ENCODE data around the gene GADD45GIP1.
A peak's percentile ranks its signal among the peaks of the same experiment; 100 is the strongest.
"Not testable (repeated sequence)": the region's sequence is repeated elsewhere in the genome, so short reads cannot be mapped to it uniquely, and the experiment has no call there.

GADD45GIP1 gene

DNA sequence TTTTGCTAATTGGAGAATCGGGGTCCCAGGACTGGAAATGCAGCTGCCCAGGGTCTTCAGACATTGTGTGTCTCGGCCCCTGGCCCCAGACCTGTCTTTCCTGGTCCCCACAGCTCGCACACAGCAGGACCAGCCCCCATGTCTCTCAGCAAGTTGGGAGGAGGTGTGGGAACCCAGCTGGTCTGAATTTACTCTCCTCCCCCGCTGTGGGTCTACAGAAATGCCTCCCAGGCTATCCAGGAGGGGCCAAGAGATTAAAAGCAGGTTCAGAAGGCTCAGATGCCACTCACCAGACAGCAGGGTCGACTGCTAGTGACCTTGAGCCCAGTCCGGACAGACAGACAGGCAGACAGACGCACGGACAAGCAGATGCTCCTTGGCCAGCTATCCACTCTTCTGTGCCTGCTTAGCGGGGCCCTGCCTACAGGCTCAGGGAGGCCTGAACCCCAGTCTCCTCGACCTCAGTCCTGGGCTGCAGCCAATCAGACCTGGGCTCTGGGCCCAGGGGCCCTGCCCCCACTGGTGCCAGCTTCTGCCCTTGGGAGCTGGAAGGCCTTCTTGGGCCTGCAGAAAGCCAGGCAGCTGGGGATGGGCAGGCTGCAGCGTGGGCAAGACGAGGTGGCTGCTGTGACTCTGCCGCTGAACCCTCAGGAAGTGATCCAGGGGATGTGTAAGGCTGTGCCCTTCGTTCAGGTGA lies 12.4 kb upstream of the GADD45GIP1 start, which contains the start of gene DAND5:
DAND5 (plus strand) TSS at position 285 of the 697 bp plus-strand sequence; CDS start at position 370, 85 bp downstream.
- no peak for DNase-seq
- in situ Hi-C loops (cut with HindIII; ENCODE audit: low pct_ligation_motif_present, low pct_unique_long_range_greater_than_20kb, low sequenced_read_pairs), result no loop called here

DNA sequence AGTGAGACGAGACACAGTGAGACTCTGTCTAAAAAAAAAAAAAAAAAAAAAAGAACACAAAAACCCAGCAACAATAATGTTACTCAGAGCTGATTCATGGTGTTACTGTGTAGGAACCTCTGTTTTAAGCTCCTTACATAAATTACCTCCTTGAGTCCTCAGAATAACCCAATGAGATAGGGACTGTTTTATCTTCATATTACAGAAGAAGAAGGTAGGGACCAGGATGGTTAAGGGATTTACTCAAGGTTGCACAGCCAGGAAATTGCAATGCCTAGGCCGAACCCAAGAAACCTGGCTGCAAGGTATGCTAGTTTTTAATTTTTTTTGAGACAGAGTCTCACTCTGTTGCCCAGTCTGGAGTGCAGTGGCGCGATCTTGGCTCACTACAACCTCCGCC lies 10.9 kb upstream of the GADD45GIP1 start:
- no peak for DNase-seq
- in situ Hi-C loops (cut with HindIII; ENCODE audit: low pct_ligation_motif_present, low pct_unique_long_range_greater_than_20kb, low sequenced_read_pairs), result no loop called here

DNA sequence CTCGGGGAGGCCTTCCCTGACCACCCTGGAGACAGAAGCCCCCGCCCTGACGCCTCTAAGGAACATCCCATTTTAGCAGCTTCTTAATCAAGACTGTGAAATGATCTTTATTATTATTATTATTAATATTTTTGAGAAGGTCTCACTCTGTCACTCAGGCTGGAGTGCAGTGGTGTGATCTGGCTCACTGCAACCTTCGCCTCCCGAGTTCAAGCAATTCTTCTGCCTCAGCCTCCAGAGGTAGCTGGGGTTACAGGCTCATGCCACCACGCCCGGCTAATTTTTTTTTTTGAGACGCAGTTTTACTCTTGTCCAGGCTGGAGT lies 8.8 kb upstream of the GADD45GIP1 start:
- in situ Hi-C loops (cut with HindIII; ENCODE audit: low pct_ligation_motif_present, low pct_unique_long_range_greater_than_20kb, low sequenced_read_pairs), result no loop called here
- DNase-seq, result no peak

DNA sequence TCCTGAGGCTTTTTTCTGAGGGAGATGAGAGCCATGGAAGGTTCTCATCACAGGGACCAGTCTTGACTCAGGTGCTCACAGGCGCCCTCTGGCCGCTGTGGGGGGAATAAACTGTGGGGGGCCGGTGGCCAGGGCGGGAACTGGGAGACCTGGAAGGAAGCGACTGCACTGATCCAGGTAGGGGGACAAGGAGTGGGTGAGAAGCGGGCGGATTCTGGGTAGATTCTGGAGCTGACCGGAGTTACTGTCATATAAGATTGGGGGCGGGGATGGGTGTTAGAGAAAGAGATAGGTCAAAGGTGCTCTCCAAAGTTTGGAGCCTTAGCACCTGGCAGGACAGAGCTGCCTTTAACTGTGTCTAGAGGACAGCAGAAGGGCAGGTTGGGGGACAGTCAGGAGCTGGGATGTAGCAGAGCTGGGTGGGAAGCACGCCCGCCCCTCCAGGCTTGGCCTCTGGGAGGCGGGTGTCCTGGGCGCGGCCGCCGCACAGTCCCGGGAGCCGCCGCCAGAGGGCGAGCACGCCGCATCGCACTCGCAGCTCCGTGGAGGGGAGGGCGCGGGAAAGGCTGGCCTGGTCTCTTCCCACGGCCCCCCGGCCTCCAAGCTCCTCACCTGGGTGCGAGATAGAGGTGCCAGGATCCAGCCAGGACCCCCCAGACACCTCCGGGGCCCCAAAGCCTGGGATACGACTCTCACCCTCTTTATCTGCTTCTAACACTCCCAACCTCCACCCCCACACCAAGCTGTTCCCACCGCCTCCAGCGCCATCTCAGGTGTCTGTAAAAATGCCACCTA lies 8.2 kb upstream of the GADD45GIP1 start:
- in situ Hi-C loops (cut with HindIII; ENCODE audit: low pct_ligation_motif_present, low pct_unique_long_range_greater_than_20kb, low sequenced_read_pairs), result no loop called here
- DNase-seq, result peak; percentile 70

DNA sequence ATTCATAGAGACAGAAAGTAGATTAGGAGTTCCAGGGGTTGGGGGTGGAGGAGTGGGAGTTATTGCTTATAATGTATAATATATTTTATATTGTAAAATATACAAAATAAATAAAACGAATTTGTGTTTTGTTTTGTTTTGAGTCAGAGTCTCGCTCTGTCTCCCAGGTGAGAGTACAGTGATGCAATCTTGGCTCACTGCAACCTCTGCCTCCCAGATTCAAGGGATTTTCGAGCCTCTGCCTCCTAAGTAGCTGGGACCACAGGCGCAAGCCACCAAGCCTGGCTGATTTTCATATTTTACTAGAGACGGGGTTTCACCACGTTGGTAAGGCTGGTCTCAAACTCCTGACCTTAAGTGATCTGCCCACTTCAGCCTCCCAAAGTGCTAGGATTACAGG lies 2.5 kb upstream of the GADD45GIP1 start:
- in situ Hi-C loops (cut with HindIII; ENCODE audit: low pct_ligation_motif_present, low pct_unique_long_range_greater_than_20kb, low sequenced_read_pairs), result no loop called here
- no peak for DNase-seq

DNA sequence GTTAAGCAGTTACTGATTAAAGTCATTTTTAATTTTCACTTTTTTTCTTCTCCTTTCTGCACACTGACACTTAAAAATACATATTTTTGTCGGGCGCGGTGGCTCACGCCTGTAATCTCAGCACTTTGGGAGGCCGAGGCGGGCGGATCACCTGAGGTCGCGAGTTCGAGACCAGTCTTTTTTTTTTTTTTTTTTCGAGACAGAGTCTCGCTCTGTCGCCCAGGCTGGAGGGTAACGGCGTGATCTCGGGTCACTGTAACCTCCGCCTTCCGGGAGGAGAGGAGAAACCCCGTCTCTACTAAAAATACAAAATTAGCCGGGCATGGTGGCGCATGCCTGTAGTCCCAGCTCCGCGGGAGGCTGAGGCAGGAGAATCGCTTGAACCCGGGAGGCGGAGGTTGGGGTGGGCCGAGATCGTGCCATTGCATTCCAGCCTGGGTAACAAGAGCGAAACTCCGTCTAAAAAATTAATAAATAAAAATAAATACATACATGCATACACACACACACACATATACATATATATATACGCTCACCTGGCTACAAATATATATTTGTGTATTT lies 448 bp upstream of the GADD45GIP1 start:
- in situ Hi-C loops (cut with HindIII; ENCODE audit: low pct_ligation_motif_present, low pct_unique_long_range_greater_than_20kb, low sequenced_read_pairs); DNase-seq: not testable (repeated sequence)

DNA sequence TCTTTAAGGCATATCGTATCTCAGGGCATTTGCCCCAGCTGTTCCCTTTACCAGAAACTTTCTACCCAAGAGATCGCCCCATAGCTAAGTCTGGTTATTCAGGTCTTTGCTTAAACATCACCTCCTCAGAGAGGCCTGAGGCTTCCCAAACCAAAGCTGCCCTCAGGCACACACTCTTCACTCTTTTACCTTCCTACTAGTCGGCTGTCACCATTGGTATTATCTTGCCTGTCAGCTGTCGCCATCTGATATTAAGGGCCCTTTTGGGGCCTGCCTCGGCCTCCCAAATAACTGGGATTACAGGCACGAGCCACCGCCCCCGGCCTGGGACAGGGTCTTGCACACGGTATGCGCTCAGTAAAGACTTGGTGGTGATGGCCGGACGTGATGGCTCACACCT lies 1.0 kb downstream of the GADD45GIP1 start:
- in situ Hi-C loops (cut with HindIII; ENCODE audit: low pct_ligation_motif_present, low pct_unique_long_range_greater_than_20kb, low sequenced_read_pairs), result no loop called here
- DNase-seq, result no peak

DNA sequence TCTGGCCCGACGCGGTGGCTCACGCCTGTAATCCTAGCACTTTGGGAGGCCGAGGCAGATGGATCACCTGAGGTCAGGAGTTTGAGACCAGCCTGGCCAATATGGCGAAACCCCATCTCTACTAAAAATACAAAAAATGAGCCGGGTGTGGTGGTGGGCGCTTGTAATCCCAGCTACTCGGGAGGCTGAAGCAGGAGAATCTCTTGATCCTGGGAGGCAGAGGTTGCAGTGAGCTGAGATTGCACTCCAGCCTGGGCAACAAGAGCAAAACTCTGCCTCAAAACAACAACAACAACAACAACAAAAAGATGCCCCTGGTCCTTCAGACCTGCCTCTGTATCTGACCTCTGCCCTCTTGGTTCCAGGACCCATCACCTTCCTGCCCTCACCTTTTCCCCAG lies 1.4 kb downstream of the GADD45GIP1 start:
- DNase-seq; in situ Hi-C loops (cut with HindIII; ENCODE audit: low pct_ligation_motif_present, low pct_unique_long_range_greater_than_20kb, low sequenced_read_pairs): not testable (repeated sequence)

DNA sequence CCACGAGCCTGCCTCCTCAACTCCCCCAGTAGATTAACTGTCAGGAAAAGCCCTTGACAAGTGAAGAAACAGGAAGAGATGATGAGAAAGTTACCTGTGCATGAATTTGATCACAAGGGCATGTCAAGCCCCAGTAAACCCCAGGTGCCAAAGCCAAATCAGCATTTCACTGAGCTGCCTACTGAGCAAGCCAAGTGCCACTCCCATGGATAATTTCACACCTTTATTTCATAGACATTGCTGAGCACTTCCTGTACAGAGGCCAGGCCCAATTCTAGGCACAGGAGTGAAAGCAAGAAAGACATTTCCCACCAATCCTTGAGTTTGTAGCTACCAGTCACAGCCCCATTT lies 2.4 kb downstream of the GADD45GIP1 start:
- in situ Hi-C loops (cut with HindIII; ENCODE audit: low pct_ligation_motif_present, low pct_unique_long_range_greater_than_20kb, low sequenced_read_pairs), result no loop called here
- DNase-seq, result no peak

DNA sequence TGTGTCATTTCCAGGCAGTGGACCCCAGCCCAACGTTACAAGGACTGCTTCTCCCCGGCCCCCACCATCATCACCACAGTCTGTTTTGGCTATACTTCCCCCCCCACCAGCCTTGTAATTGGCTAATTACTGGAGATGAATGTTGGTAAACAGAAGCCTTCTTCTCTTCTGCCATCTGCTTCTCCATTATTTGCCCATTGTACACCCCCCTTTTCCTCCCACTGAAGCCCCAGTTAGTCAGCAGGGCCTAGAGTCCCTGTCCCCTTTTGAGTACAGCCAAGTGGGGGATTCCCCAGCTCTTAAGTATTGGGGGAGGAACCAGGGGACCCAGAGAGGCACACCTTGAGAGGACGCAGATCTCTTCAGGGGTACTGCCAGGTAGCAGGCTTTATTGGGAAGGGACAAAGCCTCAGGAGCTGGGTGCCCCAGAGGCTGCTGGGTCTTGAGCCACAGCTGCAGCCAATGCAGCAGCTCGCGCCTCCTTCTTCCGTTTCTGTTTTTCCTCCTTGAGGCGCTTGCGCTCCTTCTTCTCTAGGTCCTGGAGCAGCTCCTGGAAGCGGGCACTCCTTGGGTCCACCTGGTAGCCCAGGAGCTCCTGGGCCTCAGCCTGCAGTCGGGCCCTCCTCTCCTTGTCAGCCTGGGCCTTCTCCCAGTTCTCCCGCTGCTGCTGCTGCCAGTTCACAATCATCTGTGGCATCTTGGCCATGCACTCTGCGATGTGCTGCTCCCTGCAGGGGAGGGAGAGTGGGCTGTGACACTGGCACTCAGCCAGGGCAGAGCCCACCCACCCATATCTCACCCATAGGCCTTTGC lies 3.0 kb downstream of the GADD45GIP1 start:
- in situ Hi-C loops (cut with HindIII; ENCODE audit: low pct_ligation_motif_present, low pct_unique_long_range_greater_than_20kb, low sequenced_read_pairs), result no loop called here
- DNase-seq, result no peak

DNA sequence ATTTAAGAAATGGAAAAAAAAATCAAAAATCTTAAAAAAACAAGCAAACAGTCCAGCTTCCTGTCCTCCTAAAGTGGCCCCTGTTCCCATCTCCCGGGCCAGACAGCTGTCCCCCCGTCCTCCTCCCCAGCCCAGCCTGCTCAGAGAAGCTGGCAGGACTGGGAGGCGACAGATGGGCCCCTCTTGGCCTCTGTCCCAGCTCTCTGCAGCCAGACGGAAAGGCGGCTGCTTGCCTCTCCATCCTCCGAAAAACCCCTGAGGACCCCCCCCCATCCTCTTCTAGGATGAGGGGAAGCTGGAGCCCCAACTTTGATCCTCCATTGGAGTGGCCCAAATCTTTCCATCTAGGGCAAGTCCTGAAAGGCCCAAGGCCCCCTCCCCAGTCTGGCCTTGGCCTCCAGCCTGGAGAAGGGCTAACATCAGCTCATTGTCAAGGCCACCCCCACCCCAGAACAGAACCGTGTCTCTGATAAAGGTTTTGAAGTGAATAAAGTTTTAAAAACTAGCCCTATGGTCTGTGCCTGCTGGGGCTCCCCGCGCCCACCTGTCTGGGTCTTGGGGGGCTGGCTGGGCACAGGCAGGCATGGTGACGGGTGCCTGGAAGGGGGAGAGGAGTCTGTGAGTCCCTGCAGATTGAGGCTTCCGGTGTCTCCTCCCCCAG lies 3.8 kb downstream of the GADD45GIP1 start:
- DNase-seq, result no peak
- in situ Hi-C loops (cut with HindIII; ENCODE audit: low pct_ligation_motif_present, low pct_unique_long_range_greater_than_20kb, low sequenced_read_pairs), result no loop called here

DNA sequence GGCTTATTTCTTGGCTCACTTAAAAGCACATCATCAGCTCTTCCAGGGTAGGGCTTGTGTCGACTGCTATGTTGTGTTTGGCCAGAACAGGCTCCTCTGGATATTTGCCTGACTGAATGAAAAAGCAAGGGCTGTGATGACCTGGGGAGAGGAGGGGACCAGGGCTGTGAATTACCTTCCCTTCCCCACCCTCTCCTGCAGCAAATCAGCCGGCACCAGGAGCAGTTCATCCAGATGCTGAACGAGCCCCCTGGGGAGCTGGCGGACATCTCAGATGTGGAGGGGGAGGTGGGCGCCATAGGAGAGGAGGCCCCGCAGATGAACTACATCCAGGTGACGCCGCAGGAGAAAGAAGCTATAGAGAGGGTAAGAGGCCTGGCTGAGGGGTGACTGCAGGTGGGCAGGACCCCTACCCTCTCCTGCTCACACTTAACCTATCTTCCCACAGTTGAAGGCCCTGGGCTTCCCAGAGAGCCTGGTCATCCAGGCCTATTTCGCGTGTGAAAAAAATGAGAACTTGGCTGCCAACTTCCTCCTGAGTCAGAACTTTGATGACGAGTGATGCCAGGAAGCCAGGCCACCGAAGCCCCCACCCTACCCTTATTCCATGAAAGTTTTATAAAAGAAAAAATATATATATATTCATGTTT lies 4.4 kb downstream of the GADD45GIP1 start:
- DNase-seq, result peak; percentile 19
- in situ Hi-C loops (cut with HindIII; ENCODE audit: low pct_ligation_motif_present, low pct_unique_long_range_greater_than_20kb, low sequenced_read_pairs), result no loop called here

DNA sequence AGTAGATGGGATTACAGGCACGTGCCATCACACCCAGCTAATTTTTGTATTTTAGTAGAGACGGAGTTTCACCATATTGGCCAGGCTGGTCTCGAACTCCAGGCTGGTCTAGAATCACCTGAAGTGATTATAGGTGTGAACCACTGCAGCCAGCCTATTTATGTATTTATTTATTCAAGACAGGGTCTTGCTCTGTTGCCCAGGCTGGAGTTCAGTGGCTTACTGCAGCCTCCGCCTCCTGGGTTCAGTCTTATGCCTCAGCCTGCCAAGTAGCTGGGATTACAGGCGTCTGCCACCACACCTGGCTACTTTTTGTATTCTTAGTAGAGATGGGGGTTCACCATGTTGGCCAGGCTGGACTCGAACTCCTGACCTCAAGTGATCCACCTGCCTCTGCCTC lies 5.0 kb downstream of the GADD45GIP1 start:
- DNase-seq; in situ Hi-C loops (cut with HindIII; ENCODE audit: low pct_ligation_motif_present, low pct_unique_long_range_greater_than_20kb, low sequenced_read_pairs): not testable (repeated sequence)

DNA sequence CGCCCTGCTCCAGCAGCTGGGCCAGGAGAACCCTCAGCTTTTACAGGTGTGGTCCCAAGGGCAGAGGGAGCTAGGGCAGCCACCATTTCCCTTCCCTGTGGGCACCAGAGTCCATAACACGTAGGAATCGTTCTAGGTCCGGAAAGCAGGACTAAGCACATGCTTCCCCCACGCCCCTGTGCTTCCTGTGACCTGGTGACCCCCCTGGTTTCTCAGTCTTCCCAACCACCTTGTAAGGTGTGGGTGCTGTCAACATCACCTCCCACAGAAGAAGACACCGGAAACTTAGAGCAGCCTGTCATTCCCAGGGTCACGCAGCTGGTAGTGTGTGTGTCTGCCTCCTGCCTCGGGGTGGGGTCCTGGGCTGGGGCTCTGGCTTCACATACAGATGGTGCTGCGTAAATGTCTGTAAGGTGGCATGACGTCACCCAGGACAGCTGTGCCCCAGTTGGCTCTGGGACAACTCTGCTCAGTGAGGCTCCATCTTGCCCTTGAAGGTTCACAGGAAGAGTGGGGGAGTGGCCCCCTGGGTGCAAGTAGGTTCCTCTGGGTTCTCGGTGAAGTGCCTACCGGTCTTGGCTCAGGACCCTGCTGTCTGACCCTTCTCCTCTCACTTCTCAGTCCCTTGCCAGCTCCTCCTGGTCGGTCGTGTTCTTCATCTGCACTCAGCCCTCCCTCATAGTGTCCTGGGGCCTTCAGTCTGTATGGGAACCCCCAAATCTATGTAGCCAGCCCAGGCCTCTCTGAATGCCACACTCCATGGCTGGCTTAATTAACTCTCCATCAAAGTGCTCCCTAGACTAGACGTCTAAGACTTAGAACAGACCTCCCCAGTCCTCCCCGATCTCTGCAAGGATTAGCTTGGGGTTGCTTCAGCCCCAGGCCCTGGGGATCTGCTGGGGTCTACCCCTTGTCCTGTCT lies 7.4 kb downstream of the GADD45GIP1 start:
- no peak for DNase-seq
- in situ Hi-C loops (cut with HindIII; ENCODE audit: low pct_ligation_motif_present, low pct_unique_long_range_greater_than_20kb, low sequenced_read_pairs), result no loop called here

DNA sequence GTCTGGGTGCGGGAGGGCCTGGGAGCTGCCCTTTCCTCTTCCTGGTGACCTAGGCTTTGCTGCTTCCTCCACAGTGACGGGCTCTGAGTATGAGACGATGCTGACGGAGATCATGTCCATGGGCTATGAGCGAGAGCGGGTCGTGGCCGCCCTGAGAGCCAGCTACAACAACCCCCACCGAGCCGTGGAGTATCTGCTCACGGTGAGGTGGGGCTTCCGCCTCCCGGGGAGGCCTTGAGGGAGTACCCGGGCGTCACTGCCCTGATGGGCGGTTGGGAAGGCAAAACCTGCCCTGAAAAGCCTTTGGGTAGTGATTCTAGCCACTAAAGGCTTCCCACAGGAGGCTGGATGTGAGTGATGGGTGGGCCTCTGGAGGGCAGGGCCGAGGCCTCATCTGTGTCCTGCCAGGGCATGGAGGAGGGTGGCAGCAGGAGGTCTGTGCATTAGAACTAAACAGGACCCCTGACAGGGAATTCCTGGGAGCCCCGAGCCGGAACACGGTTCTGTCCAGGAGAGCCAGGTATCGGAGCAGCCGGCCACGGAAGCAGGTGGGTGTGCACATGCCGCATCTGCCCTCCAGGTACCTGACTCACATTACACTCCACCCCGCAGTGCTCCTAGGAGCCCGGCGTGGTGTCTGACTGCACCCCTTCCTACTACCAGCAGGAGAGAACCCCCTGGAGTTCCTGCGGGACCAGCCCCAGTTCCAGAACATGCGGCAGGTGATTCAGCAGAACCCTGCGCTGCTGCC lies 8.2 kb downstream of the GADD45GIP1 start:
- in situ Hi-C loops (cut with HindIII; ENCODE audit: low pct_ligation_motif_present, low pct_unique_long_range_greater_than_20kb, low sequenced_read_pairs), result no loop called here
- DNase-seq, result no peak

DNA sequence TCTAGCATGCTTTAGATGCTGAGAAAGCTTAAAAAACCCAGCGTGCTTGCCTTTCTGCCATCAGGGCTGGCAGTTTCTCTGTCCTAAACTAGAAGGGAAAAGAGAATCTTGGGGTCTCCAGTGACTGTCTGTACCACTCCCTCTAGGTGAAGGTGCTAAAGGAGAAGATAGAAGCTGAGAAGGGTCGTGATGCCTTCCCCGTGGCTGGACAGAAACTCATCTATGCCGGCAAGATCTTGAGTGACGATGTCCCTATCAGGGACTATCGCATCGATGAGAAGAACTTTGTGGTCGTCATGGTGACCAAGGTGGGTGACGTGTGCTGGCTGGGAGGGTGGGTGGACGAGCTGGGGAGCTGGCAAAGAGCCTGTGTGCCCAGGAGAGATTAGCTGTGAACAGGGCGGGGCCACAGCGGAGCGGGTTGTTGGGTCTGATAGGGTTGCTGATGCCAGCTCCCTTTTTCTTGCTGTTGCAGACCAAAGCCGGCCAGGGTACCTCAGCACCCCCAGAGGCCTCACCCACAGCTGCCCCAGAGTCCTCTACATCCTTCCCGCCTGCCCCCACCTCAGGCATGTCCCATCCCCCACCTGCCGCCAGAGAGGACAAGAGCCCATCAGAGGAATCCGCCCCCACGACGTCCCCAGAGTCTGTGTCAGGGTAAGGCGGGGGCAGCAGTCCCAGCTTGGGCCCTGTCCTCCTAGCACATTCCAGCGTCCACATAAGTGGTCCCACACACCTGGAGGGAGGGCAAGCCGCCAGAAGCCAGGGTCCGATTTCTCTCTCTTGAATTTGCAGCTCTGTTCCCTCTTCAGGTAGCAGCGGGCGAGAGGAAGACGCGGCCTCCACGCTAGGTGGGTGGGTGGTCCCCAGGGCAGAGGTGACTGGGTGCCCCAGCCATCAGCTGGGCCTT lies 9.1 kb downstream of the GADD45GIP1 start:
- no peak for DNase-seq
- in situ Hi-C loops (cut with HindIII; ENCODE audit: low pct_ligation_motif_present, low pct_unique_long_range_greater_than_20kb, low sequenced_read_pairs), result no loop called here

Measured in ACHN (cell line).